GM19099 (cell line): ENCODE results near the gene MRPS34.

Source experiments
- POLR2A ChIP-seq: IDR thresholded peaks from 3 replicates; pipeline ENCODE4 v1.6.1; 2011; ENCODE audit warnings: low read depth; ENCODE audit not compliant: insufficient read length; ENCODE audit errors: extremely low read depth

Gene MRPS34

GRCh38 chr16:1788095-1788707 is 15.3 kb upstream of the MRPS34 start:
- no peak for TF ChIP-seq POLR2A

GRCh38 chr16:1787322-1788094 is 14.6 kb upstream of the MRPS34 start:
- no peak for TF ChIP-seq POLR2A

- no peak for TF ChIP-seq POLR2A
These were observed 14.1 kb upstream of the MRPS34 start for GRCh38 chr16:1787056-1787321.

GRCh38 chr16:1786242-1787055 is 13.5 kb upstream of the MRPS34 start:
- TF ChIP-seq POLR2A = no peak

GRCh38 chr16:1785846-1786170 is 12.9 kb upstream of the MRPS34 start:
- TF ChIP-seq POLR2A = no peak

GRCh38 chr16:1784977-1785845 is 12.3 kb upstream of the MRPS34 start:
- no peak for TF ChIP-seq POLR2A

GRCh38 chr16:1782408-1783264 is 9.7 kb upstream of the MRPS34 start, which contains the start of the genes NUBP2 and SPSB3:
NUBP2 (plus strand) TSS chr16:1782960; CDS start chr16:1783021, 61 bp downstream.
SPSB3 (minus strand) TSS chr16:1782571; CDS start chr16:1781483, 1,088 bp downstream.
- peak; percentile 81 for TF ChIP-seq POLR2A

GRCh38 chr16:1781758-1782407 is 8.9 kb upstream of the MRPS34 start:
- no peak for TF ChIP-seq POLR2A

GRCh38 chr16:1781254-1781653 is 8.3 kb upstream of the MRPS34 start:
- TF ChIP-seq POLR2A = no peak

GRCh38 chr16:1780677-1781072 is 7.7 kb upstream of the MRPS34 start:
- no peak for TF ChIP-seq POLR2A

GRCh38 chr16:1779741-1780676 is 7.1 kb upstream of the MRPS34 start:
- TF ChIP-seq POLR2A = no peak

GRCh38 chr16:1779234-1779701 is 6.3 kb upstream of the MRPS34 start:
- no peak for TF ChIP-seq POLR2A

- TF ChIP-seq POLR2A = no peak
These were observed 5.6 kb upstream of the MRPS34 start for GRCh38 chr16:1778200-1779179.
